ENCODE measurements around the gene ZCCHC24.

GRCh38 chr10:79392020-79392398 lies 53.4 kb downstream of the ZCCHC24 start:
- TF ChIP-seq SRF (IDR thresholded peaks at IDR 0.05; ENCODE audit: low read depth, low read length), result no peak
- no peak for TF ChIP-seq CTCF (IDR thresholded peaks at IDR 0.05; ENCODE audit: control extremely low read depth in 1 of 3, insufficient read depth in 1 of 3, low read depth in 1 of 3, low read length in 3 of 3)
- TF ChIP-seq JUND (IDR thresholded peaks at IDR 0.05; ENCODE audit: low read length), result no peak
- TF ChIP-seq TAF1 (IDR thresholded peaks at IDR 0.05; ENCODE audit: low read depth, low read length), result no peak
